Spleen (tissue), 11 donors: ENCODE measurements around the gene DTNA. TPM values are rescaled to one million over a fixed set of nuclear protein-coding genes. Genes with fewer than 3 reads are reported as not detected.
"Not testable (repeated sequence)": the region's sequence is repeated elsewhere in the genome, so short reads cannot be mapped to it uniquely, and the experiment has no call there.

Experiments
- DNase-seq: peaks from one replicate; pipeline ENCODE4 v3.0.0-alpha.2; 2020
- H3K27ac ChIP-seq, 8 donors: fragments of 200-600 bp; sonication (generic) in 7 of 8; 1 replicate in 4 of 8; 2 replicates in 4 of 8; pipeline versions ENCODE4 v1.5.0 to v1.8.0; 2016 to 2021; ENCODE audit warnings: inconsistent platforms in 4 of 8, mild to moderate bottlenecking in 4 of 8, moderate library complexity in 1 of 8
- H3K27me3 ChIP-seq, 7 donors: fragments of 200-600 bp; sonication (generic) in 6 of 7; replicated peaks in 1 of 7; 1 replicate in 4 of 7; 2 replicates in 3 of 7; pipeline versions ENCODE4 v1.5.0 to v1.8.0; 2016 to 2021; ENCODE audit warnings: inconsistent platforms in 3 of 7, mild to moderate bottlenecking in 1 of 7
- H3K36me3 ChIP-seq, 6 donors: fragments of 200-600 bp; sonication (generic) in 5 of 6; 1 replicate in 4 of 6; 2 replicates in 2 of 6; pipeline versions ENCODE4 v1.5.0 to v1.8.0; 2016 to 2021; ENCODE audit warnings: inconsistent platforms in 2 of 6
- H3K4me1 ChIP-seq, 6 donors: fragments of 200-600 bp; sonication (generic) in 5 of 6; 1 replicate in 3 of 6; 2 replicates in 3 of 6; pipeline versions ENCODE4 v1.5.0 to v1.8.0; 2016 to 2021; ENCODE audit warnings: inconsistent platforms in 3 of 6
- H3K4me3 ChIP-seq, 8 donors: fragments of 200-600 bp; sonication (generic) in 7 of 8; 1 replicate in 4 of 8; 2 replicates in 4 of 8; pipeline versions ENCODE4 v1.5.0 to v1.8.0; 2016 to 2021; ENCODE audit warnings: inconsistent platforms in 4 of 8, mild to moderate bottlenecking in 4 of 8, moderate library complexity in 2 of 8
- H3K9me3 ChIP-seq, 8 donors: fragments of 200-600 bp; sonication (generic) in 7 of 8; 1 replicate in 4 of 8; 2 replicates in 4 of 8; pipeline versions ENCODE4 v1.5.0 to v1.8.0; 2016 to 2021; ENCODE audit warnings: inconsistent platforms in 4 of 8
- CTCF ChIP-seq, 11 experiments: fragments of 200-600 bp in 7 of 11; fragments of 450-650 bp in 4 of 11; sonication (generic) in 4 of 11; IDR thresholded peaks in 8 of 11; conservative IDR thresholded peaks in 3 of 11; 1 replicate in 7 of 11; 2 replicates in 4 of 11; pipeline versions ENCODE4 v1.4.0 to v1.8.0; 2016 to 2021; ENCODE audit warnings: antibody characterized with exemption in 11 of 11, inconsistent platforms in 4 of 11, mild to moderate bottlenecking in 1 of 11
- POLR2A ChIP-seq, 3 donors: fragments of 450-650 bp; IDR thresholded peaks; one replicate each; pipeline ENCODE4 v1.5.1; 2017; ENCODE audit warnings: antibody characterized with exemption in 3 of 3, mild to moderate bottlenecking in 1 of 3
- POLR2AphosphoS5 ChIP-seq, 3 donors: sonication (generic); formaldehyde crosslinking; IDR thresholded peaks; one replicate each; pipeline ENCODE4 v1.5.1; 2017; ENCODE audit warnings: antibody characterized with exemption in 3 of 3
- WGBS, 5 donors: extraction: QIAGEN DNeasy Blood & Tissue Kit in 3 of 5; methylation state at CpG; one replicate each; pipeline versions ENCODE4 v1.1.5 to v1.1.7; 2013 to 2018; 5-methylcytosine and 5-hydroxymethylcytosine counted together
- intact Hi-C: fragments of 100-400 bp; cut with DNase I; formaldehyde crosslinking; loops from one replicate; pipeline ENCODE4 v1.15.0; 2023; ENCODE audit warnings: low total_unique reads
- polyA plus RNA-seq, 3 donors: library from polyadenylated mRNA; stranded (reverse); fragments of 200-250 nt; gene quantifications; one replicate each; pipeline ENCODE4 v1.2.1, GENCODE V29; 2013
- total RNA-seq, 7 donors: library from RNA; depleted of rRNA in 3 of 7; stranded (reverse); fragments of >200 nt in 3 of 7; fragmentation: NEBNext Ultra II Directional in 4 of 7; extraction: Animal tissue kit (Norgen Biotek cat#: 25700) in 4 of 7; gene quantifications; one replicate each; pipeline versions ENCODE4 v1.1.0 to v1.2.1, GENCODE V29; 2016 to 2021
- donor health status: healthy with polysubstance abuse.
- donor health status: DM: no; HTN: no; CAD: no; lungs with moderate emphysema.
- donor health status: DM: no; HTN: no; CAD: no.
- donor health status: Bipolar disorder and iron deficiency.
- donor health status: healthy.
- donor health status: DM: no; HTN: no; CAD: no.
- donor health status: DM: yes; HTN: yes; CAD: no.

The DTNA gene
- total and polyA plus RNA-seq, 10 donors: 3.0 to 29.2 (median 14.2) TPM

GRCh38 chr18:34918856-34919255, 208.8 kb downstream of the DTNA start:
- intact Hi-C loops: no loop called here
- TF ChIP-seq POLR2AphosphoS5 (IDR thresholded peaks at IDR 0.05): no peak
- 73 to 90% (median 77%) methylated on average over 5 of the region's 5 CpGs for WGBS, 5 donors

GRCh38 chr18:34921226-34921625, 211.1 kb downstream of the DTNA start:
- DNase-seq: no peak
- intact Hi-C loops: no loop called here
- no peaks in the 10 kb centered on the region for H3K36me3 ChIP-seq
- no peaks in the 10 kb centered on the region for H3K9me3 ChIP-seq
- H3K4me1 ChIP-seq: no peaks in the 10 kb centered on the region
- H3K27me3 ChIP-seq: no peaks in the 10 kb centered on the region
- TF ChIP-seq POLR2A (IDR thresholded peaks at IDR 0.05) (no peak), CTCF (IDR thresholded peaks at IDR 0.05 in 8 of 11, conservative IDR thresholded peaks at IDR 0.05 in 3 of 11) (no peak), POLR2AphosphoS5 (IDR thresholded peaks at IDR 0.05) (no peak)
- no peak overlapping the region for H3K27ac ChIP-seq
- H3K4me3 ChIP-seq: no peak overlapping the region
- WGBS, 5 donors: 69 to 90% (median 84%) methylated on average over 1 of the region's 1 CpG

More at GRCh38 chr18:34918856-34919255, 208.8 kb downstream of the DTNA start:
- H3K27ac ChIP-seq: no peak overlapping the region
- H3K4me3 ChIP-seq: no peak overlapping the region
- no peaks in the 10 kb centered on the region for H3K4me1 ChIP-seq
- H3K36me3 ChIP-seq: no peaks in the 10 kb centered on the region
- H3K9me3 ChIP-seq: no peaks in the 10 kb centered on the region
- DNase-seq: no peak
- no peaks in the 10 kb centered on the region for H3K27me3 ChIP-seq

- Histone ChIP-seq H3K4me1 (no peaks in the 10 kb centered on the region), H3K36me3 (no peaks in the 10 kb centered on the region), H3K4me3 (no peak overlapping the region), H3K9me3 (no peaks in the 10 kb centered on the region), H3K27me3 (no peaks in the 10 kb centered on the region), H3K27ac (no peak overlapping the region)
- intact Hi-C loops: no loop called here
- WGBS, 5 donors: 65 to 84% (median 76%) methylated on average over 2 of the region's 2 CpGs
- TF ChIP-seq POLR2AphosphoS5 (IDR thresholded peaks at IDR 0.05): no peak
- TF ChIP-seq POLR2A (IDR thresholded peaks at IDR 0.05): no peak
- no peak for TF ChIP-seq CTCF (IDR thresholded peaks at IDR 0.05 in 8 of 11, conservative IDR thresholded peaks at IDR 0.05 in 3 of 11)
- no peak for DNase-seq
These were observed 211.8 kb downstream of the DTNA start for GRCh38 chr18:34921811-34922385.

- intact Hi-C loops, H3K4me3 ChIP-seq, DNase-seq, H3K4me1 ChIP-seq, H3K27me3 ChIP-seq, H3K27ac ChIP-seq, H3K36me3 ChIP-seq, H3K9me3 ChIP-seq: not testable (repeated sequence)
- 83 to 91% (median 86%) methylated on average over 4 of the region's 4 CpGs for WGBS, 5 donors
These were observed 212.5 kb downstream of the DTNA start for GRCh38 chr18:34922594-34922993.

GRCh38 chr18:34923911-34924310, 213.8 kb downstream of the DTNA start:
- intact Hi-C loops: no loop called here
- Histone ChIP-seq H3K27ac (no peak overlapping the region), H3K9me3 (no peaks in the 10 kb centered on the region), H3K27me3 (no peaks in the 10 kb centered on the region), H3K4me1 (no peaks in the 10 kb centered on the region), H3K36me3 (no peaks in the 10 kb centered on the region), H3K4me3 (no peak overlapping the region)
- no peak for DNase-seq
- no peak for TF ChIP-seq POLR2AphosphoS5 (IDR thresholded peaks at IDR 0.05)
- TF ChIP-seq CTCF (IDR thresholded peaks at IDR 0.05 in 8 of 11, conservative IDR thresholded peaks at IDR 0.05 in 3 of 11): no peak
- TF ChIP-seq POLR2A (IDR thresholded peaks at IDR 0.05): no peak
